Lung (tissue), 12 donors: ENCODE data around the gene KRTAP4-12. TPM values are rescaled to one million over a fixed set of nuclear protein-coding genes. Genes with fewer than 3 reads are reported as not detected.
"Not testable (repeated sequence)": the region's sequence is repeated elsewhere in the genome, so short reads cannot be mapped to it uniquely, and the experiment has no call there.

ENCODE experiments used
- ATAC-seq: fragments of 200-7000 bp; cut with Tn5 transposase; one replicate; pipeline ENCODE4 v1.9.1; 2020; ENCODE audit warnings: moderate number of reproducible peaks; ENCODE audit not compliant: insufficient read depth, low FRiP score
- DNase-seq, 3 donors: peaks; one replicate each; pipeline ENCODE4 v3.0.0-alpha.2; 2013 to 2017
- H3K27ac ChIP-seq, 2 donors: one replicate each; pipeline ENCODE4 v1.5.1; 2013; ENCODE audit warnings: mild to moderate bottlenecking in 2 of 2, moderate library complexity in 2 of 2, control low read depth in 1 of 2, inconsistent platforms in 1 of 2, low read depth in 1 of 2, low read length in 1 of 2
- H3K27me3 ChIP-seq, 3 donors: one replicate each; pipeline ENCODE4 v1.5.1; 2013; ENCODE audit warnings: low read length in 2 of 3; ENCODE audit not compliant: control insufficient read depth in 3 of 3, insufficient read depth in 3 of 3
- H3K36me3 ChIP-seq, 4 donors: one replicate each; pipeline ENCODE4 v1.5.1; 2013; ENCODE audit warnings: low read length in 4 of 4, mild to moderate bottlenecking in 1 of 4, moderate library complexity in 1 of 4; ENCODE audit not compliant: control insufficient read depth in 4 of 4, insufficient read depth in 4 of 4
- H3K4me1 ChIP-seq, 5 donors: one replicate each; pipeline ENCODE4 v1.5.1; 2013; ENCODE audit warnings: low read length in 5 of 5, mild to moderate bottlenecking in 2 of 5, moderate library complexity in 1 of 5; ENCODE audit not compliant: control insufficient read depth in 5 of 5, insufficient read depth in 5 of 5
- H3K4me3 ChIP-seq: one replicate; pipeline ENCODE4 v1.5.1; 2013; ENCODE audit warnings: mild to moderate bottlenecking, control low read depth, moderate library complexity
- H3K9ac ChIP-seq, 2 donors: one replicate each; pipeline ENCODE4 v1.5.1; 2013; ENCODE audit warnings: low read length in 2 of 2, control low read depth in 1 of 2; ENCODE audit not compliant: insufficient read depth in 1 of 2
- H3K9me3 ChIP-seq, 4 donors: one replicate each; pipeline ENCODE4 v1.5.1; 2013; ENCODE audit warnings: low read length in 3 of 4, mild to moderate bottlenecking in 1 of 4, moderate library complexity in 1 of 4; ENCODE audit not compliant: control insufficient read depth in 4 of 4, insufficient read depth in 3 of 4
- CTCF ChIP-seq: IDR thresholded peaks from 2 replicates; pipeline ENCODE4 v1.5.1; 2012; ENCODE audit warnings: mild to moderate bottlenecking; ENCODE audit errors: control extremely low read depth, extremely low read depth
- WGBS, 2 donors: extraction: QIAGEN DNeasy Blood & Tissue Kit; methylation state at CpG; one replicate each; pipeline ENCODE4 v1.1.7; 2013; 5-methylcytosine and 5-hydroxymethylcytosine counted together
- polyA plus RNA-seq, 2 donors: library from polyadenylated mRNA; stranded (reverse); fragments of 200-250 nt; gene quantifications; one replicate each; pipeline ENCODE4 v1.2.1, GENCODE V29; 2013
- total RNA-seq, 2 donors: library from RNA; depleted of rRNA in 1 of 2; stranded (reverse); fragments of >200 nt in 1 of 2; gene quantifications; one replicate each; pipeline ENCODE4 v1.2.1, GENCODE V29; 2014 to 2021
- donor health status: control.
- donor health status: control.
- donor health status: Bipolar disorder and iron deficiency.
- donor health status: healthy.
- donor health status: DM: yes; HTN: yes; CAD: no.

KRTAP4-12 gene
- total and polyA plus RNA-seq, 4 donors: not detected

GRCh38 chr17:41098481-41098880 is 25.5 kb downstream of the KRTAP4-12 start:
- no peaks in the 10 kb centered on the region for H3K4me1 ChIP-seq
- no peaks in the 10 kb centered on the region for H3K36me3 ChIP-seq
- H3K9me3 ChIP-seq: no peaks in the 10 kb centered on the region
- H3K4me3 ChIP-seq: no peak overlapping the region
- DNase-seq (no peak), ATAC-seq (no peak)
- TF ChIP-seq CTCF: no peak
- H3K9ac ChIP-seq: no peak overlapping the region
- WGBS, 2 donors: 79 to 93% methylated on average over 6 of the region's 6 CpGs
- no peaks in the 10 kb centered on the region for H3K27me3 ChIP-seq
- no peak overlapping the region for H3K27ac ChIP-seq

GRCh38 chr17:41098042-41098441 is 25.9 kb downstream of the KRTAP4-12 start, which contains the start of gene KRTAP4-8:
Gene KRTAP4-8 (minus strand): TSS chr17:41098142. CDS start chr17:41098084, 58 bp downstream.
- DNase-seq: no peak
- Histone ChIP-seq H3K27ac (no peak within 1 kb of the TSS), H3K4me3 (no peak within 1 kb of the TSS), H3K9ac (no peak within 1 kb of the TSS), H3K36me3 (no peaks in the 10 kb centered on the region), H3K4me1 (no peaks in the 10 kb centered on the region), H3K9me3 (no peaks in the 10 kb centered on the region), H3K27me3 (no peaks in the 10 kb centered on the region)
- no peak for TF ChIP-seq CTCF
- no peak for ATAC-seq
- WGBS, 2 donors: 68 to 81% methylated on average over 4 of the region's 4 CpGs

GRCh38 chr17:41096055-41096454 is 27.9 kb downstream of the KRTAP4-12 start:
- no peaks in the 10 kb centered on the region for H3K4me1 ChIP-seq
- no peaks in the 10 kb centered on the region for H3K27me3 ChIP-seq
- 70 to 83% methylated on average over 7 of the region's 7 CpGs for WGBS, 2 donors
- H3K27ac ChIP-seq: no peak overlapping the region
- DNase-seq (peak; percentile 28 to 45 (median 40)), ATAC-seq (no peak)
- no peaks in the 10 kb centered on the region for H3K36me3 ChIP-seq
- no peak overlapping the region for H3K9ac ChIP-seq
- H3K9me3 ChIP-seq: no peaks in the 10 kb centered on the region
- no peak for TF ChIP-seq CTCF
- no peak overlapping the region for H3K4me3 ChIP-seq

GRCh38 chr17:41088760-41089352 is 35.1 kb downstream of the KRTAP4-12 start:
- not testable (repeated sequence) for H3K9me3 ChIP-seq, ATAC-seq, H3K4me1 ChIP-seq, H3K36me3 ChIP-seq, H3K27me3 ChIP-seq, H3K27ac ChIP-seq, H3K4me3 ChIP-seq, H3K9ac ChIP-seq, DNase-seq
- WGBS, 2 donors: 43 to 63% methylated on average over 4 of the region's 4 CpGs

- H3K9me3 ChIP-seq, H3K4me1 ChIP-seq, H3K27ac ChIP-seq, H3K27me3 ChIP-seq, H3K9ac ChIP-seq, H3K4me3 ChIP-seq, DNase-seq, H3K36me3 ChIP-seq, ATAC-seq: not testable (repeated sequence)
- 82 to 93% methylated on average over 14 of the region's 14 CpGs for WGBS, 2 donors
Measured at GRCh38 chr17:41084100-41084856, 39.7 kb downstream of the KRTAP4-12 start, which contains the start of gene KRTAP4-7. Gene KRTAP4-7 (plus strand): TSS chr17:41084150. CDS start chr17:41084207, 57 bp downstream.

GRCh38 chr17:41083427-41083826 is 40.6 kb downstream of the KRTAP4-12 start:
- WGBS, 2 donors: 69 to 71% methylated on average over 2 of the region's 2 CpGs
- H3K27ac ChIP-seq, ATAC-seq, DNase-seq, H3K4me3 ChIP-seq, H3K4me1 ChIP-seq, H3K9ac ChIP-seq, H3K9me3 ChIP-seq, H3K27me3 ChIP-seq, H3K36me3 ChIP-seq: not testable (repeated sequence)
